Activated CD4-positive, alpha-beta T cell treated with anti-CD3 and anti-CD28 coated beads, Interleukin-10, Interleukin-2, amounts not matched to agents 100 ng/mL and 50 ng/mL, durations not matched to agents 16 hours and 8 hours (primary cell): ENCODE data around the gene SMARCA1.

Experiments
- DNase-seq: peaks from one replicate; pipeline ENCODE4 v3.0.0-alpha.2; 2020

Gene SMARCA1

DNA sequence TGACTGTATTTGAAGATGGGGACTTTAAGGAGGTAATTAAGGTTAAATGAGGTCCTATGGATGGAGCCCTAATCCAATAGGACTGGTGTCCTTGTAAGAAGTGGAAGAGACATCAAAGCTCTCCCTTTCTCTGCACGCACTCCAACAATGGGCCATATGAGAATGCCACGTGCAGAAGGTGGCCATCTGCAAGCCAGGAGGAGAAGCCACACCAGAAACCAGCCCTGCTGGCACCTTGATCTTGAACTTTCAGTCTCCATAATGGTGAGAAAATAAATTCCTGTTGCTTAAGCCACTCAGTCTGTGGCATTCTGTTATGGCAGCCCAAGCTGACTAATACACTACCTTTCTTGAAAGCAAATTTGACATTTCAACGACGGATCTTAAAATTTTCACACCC lies 73.2 kb downstream of the SMARCA1 start:
- no peak for DNase-seq

DNA sequence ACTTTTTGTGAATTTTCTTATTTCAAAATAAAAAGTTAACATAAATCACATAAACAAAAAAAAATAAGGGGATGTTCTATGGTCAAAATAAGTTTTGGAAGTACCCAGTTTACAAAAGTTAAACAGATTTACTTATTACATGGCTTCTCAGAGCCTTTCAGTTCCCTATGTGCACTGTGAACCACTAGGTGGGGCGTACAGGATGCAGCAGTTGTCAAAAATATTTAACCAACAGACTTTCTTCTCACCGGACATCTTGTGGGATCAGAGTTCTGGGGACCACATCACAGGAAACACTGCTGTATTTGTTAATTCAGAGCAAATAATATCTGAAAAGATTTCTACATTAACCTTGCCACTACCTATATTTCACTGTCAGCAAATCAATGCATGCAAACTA lies 74.1 kb downstream of the SMARCA1 start:
- DNase-seq: no peak

DNA sequence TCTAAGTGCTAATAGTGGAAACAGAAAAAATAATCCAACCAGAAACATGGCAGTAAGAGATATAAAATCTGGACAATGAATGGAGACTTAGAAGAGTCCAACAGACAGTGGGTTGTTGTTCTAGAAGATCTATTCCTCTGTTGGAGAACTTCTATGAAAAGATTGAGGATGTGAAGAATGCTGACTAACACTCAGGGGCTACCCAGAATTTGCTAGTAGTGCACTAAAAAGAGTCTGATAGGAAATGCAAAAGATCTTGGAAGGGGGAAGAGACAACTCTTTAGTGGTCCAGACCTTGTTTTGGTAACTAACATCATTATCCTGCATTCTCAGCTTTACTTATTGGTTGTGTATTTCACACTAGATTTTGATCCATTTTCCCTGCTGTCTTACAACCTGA lies 77.9 kb downstream of the SMARCA1 start:
- no peak for DNase-seq

DNA sequence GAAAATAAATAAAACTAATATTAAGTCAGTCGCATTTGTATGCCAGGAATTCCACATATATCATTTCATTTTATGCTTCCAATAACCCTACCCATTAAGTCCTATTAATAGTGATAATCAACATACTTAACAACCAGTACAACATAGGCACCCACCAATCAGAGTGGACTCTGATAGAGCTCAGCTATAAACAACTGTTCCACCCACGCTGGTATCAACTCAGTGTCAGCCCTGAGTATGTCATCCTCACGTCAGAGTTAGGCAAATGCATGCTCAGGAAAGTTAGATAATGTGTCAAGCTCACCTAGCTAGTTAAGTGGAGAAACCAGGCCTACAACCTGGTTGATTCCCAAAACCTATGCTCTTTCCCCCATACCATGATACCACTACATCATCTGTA lies 89.3 kb downstream of the SMARCA1 start:
- DNase-seq: no peak

DNA sequence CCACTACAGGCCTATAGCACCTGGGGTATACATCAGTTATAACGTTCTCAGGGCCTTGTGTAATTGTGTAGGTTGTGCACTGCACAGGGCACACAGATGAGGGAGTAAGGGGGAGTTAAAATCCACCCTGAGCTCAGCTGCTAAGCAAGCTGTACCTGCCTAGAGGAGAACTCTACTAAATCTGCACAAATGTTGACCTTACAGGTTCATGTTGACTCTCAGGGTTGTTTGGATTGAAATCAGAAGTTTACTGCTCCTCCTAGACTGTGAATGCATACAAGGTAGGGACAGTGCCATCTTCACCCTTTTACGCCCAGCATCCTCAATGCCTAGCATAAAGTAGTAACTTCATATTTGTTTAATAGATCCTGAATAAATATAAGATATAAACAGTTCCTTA lies 89.8 kb downstream of the SMARCA1 start:
- no peak for DNase-seq

DNA sequence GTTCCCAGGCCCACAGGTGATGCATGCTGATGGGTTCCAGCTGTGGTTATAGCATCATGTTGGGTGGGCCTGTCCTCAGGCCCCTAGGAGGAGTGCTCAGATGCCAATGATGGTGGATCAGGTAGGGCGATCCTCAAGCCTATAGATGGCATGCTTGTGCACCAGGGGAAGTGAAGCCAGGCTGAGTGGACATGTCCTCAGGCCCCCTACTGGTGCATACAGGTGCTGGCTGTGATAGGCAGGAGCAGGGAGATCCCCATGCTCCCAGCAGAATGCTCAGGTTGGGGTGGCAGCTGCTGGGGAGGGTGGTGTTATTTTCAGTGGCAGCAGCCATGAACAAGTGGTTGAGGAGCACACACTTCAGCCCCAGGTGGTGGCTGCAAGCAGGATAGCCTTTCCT lies 96.0 kb downstream of the SMARCA1 start:
- no peak for DNase-seq

GRCh38 chrX:129423191-129423590 lies 100.1 kb downstream of the SMARCA1 start:
- no peak for DNase-seq

DNA sequence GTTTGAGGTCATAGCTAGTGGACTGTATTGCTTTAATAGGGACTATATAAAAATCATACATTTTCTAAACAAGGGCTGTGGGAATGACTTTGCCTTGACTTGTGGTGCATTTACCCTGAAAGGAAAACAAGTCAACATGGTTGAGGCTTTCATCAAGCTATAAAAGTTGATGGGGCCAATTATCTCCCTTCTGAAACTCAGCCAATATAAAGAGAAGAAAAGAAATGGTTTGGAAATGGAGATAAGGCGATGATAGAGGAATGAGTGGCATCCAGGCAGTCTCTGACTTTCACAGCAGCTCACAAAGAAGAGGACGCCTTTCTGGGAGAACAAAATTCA lies 118.7 kb downstream of the SMARCA1 start:
- DNase-seq: no peak

DNA sequence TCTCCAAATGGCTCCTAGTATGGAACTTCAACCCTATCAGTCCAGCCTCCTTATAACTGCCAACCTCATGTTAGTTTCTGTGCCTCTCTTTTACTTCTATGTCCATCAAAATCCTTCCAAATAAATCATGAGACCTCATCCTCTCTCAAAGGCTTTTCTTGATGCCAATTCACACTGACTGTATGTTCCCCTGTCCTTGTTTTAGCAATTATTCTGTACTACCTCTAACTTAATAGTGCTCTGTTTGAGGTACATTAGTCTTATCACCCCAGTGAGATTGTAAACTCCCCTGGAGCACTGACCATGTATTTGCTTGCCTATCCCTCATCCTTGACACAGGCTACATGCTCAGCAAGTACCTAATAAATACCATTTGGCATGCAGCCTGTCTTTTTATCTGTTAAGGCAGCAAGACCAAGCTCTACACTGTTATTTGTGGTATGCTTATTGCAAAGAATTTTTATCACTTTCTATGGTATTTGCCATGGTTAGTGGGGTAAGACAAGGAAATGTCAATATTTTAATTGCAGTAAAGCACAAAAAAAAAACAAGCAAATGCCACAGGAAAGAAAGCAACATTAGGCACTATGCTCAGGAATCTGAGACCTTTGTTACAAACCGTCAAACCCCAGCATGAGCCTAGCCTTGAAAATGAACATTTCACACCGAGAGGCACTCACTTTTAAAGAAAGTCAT lies 119.2 kb downstream of the SMARCA1 start:
- no peak for DNase-seq
